ENCODE results near the gene RAP1A.
A peak's percentile ranks its signal among the peaks of the same experiment; 100 is the strongest.

The RAP1A gene

DNA sequence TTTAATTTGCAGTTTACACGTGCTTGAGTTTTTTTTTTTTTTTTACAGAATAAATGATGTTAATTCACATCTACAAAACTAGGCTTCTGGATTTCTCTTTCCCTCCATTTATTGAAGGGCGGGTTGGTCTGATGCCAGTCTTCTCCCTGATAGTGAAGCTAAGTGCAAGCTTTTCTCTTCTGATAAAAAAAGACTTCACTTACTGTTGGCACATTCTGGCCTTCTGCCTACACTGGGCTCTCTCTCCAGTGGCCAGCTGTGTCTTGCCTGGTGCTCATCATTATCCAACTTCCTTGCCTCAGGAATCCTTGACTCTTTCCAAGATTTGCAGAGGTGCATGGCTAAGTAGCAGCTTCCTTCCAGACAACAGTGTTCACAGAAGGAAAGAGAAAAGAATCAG lies 7.6 kb upstream of the RAP1A start:
- no peaks in the 10 kb centered on the region for H3K27me3 ChIP-seq
- H3K4me3 ChIP-seq (ENCODE audit: low read depth, low read length): no peak overlapping the region
- H3K4me1 ChIP-seq: no peaks in the 10 kb centered on the region
- no peaks in the 10 kb centered on the region for H3K36me3 ChIP-seq
- TF ChIP-seq, protein P1, sequence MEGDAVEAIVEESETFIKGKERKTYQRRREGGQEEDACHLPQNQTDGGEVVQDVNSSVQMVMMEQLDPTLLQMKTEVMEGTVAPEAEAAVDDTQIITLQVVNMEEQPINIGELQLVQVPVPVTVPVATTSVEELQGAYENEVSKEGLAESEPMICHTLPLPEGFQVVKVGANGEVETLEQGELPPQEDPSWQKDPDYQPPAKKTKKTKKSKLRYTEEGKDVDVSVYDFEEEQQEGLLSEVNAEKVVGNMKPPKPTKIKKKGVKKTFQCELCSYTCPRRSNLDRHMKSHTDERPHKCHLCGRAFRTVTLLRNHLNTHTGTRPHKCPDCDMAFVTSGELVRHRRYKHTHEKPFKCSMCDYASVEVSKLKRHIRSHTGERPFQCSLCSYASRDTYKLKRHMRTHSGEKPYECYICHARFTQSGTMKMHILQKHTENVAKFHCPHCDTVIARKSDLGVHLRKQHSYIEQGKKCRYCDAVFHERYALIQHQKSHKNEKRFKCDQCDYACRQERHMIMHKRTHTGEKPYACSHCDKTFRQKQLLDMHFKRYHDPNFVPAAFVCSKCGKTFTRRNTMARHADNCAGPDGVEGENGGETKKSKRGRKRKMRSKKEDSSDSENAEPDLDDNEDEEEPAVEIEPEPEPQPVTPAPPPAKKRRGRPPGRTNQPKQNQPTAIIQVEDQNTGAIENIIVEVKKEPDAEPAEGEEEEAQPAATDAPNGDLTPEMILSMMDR (IDR thresholded peaks at IDR 0.05; ENCODE audit: low read depth, low read length): no peak
- H3K9me3 ChIP-seq: no peaks in the 10 kb centered on the region
- no peak for DNase-seq

DNA sequence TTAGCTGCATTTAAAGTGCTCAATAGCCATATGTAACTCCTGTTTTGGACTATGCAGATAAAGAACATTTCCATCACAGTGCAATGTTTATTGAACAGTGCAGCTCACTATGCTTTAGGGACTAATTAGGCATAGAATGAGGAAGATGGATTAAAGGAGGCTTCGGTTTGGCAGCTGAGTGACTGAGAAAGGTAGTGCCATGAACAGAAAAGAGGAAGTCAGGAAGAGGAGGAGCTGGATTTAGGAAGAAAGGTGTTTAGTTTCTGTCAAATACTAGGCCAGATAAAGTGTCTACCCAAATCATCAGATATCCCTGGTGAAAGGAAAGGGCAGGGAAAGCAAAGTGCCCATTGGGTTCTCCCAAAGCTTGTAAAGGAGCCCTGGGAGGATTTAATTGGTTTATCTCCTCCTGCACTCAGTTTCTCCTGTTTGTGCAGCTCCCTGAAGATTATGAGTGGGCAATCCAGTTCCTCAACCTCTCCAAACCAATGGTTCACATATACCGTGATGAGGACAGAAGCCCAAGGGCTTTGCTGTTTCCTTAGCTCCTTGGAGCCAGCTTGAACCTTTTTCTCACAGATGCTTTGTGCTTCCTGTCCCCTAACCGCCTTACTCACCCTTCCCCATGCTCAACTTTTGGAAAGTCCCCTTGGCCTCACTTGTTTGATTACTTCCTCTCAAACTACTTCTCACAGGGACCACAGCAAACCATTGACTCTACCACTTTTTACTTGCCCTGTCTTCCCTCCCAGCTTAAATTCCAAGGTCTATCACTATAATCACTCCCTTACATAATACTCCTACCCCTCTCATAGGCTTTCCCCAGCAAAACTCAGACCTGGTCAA lies 3.5 kb upstream of the RAP1A start:
- DNase-seq: no peak
- TF ChIP-seq, protein P1 (IDR thresholded peaks at IDR 0.05; ENCODE audit: low read depth, low read length): no peak
- Histone ChIP-seq H3K4me3 (ENCODE audit: low read depth, low read length) (no peak overlapping the region), H3K9me3 (no peaks in the 10 kb centered on the region), H3K4me1 (no peaks in the 10 kb centered on the region), H3K27me3 (no peaks in the 10 kb centered on the region), H3K36me3 (no peaks in the 10 kb centered on the region)

DNA sequence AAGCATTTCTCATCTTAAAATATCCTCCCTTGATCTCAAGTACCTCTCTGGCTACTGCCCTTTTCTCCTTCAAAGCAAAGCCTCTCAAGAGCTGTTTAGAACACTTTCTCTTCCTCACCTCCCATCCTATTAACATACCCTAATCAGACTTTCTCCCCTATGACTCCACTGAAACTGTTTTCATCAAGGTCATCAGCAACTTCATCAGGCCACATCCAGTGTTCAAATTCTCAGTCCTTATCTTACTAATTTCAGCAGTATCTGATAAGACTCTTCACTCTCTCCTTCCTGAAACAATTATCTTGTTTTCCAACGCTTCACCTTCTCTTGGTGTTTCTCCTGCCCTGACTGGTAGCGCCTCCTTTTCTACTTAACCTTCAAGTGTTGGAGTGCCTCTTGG lies 1.5 kb upstream of the RAP1A start:
- no peaks in the 10 kb centered on the region for H3K36me3 ChIP-seq
- H3K27me3 ChIP-seq: no peaks in the 10 kb centered on the region
- H3K4me1 ChIP-seq: no peaks in the 10 kb centered on the region
- no peak for DNase-seq
- H3K9me3 ChIP-seq: no peaks in the 10 kb centered on the region
- TF ChIP-seq, protein P1 (IDR thresholded peaks at IDR 0.05; ENCODE audit: low read depth, low read length): no peak
- H3K4me3 ChIP-seq (ENCODE audit: low read depth, low read length): no peak overlapping the region

DNA sequence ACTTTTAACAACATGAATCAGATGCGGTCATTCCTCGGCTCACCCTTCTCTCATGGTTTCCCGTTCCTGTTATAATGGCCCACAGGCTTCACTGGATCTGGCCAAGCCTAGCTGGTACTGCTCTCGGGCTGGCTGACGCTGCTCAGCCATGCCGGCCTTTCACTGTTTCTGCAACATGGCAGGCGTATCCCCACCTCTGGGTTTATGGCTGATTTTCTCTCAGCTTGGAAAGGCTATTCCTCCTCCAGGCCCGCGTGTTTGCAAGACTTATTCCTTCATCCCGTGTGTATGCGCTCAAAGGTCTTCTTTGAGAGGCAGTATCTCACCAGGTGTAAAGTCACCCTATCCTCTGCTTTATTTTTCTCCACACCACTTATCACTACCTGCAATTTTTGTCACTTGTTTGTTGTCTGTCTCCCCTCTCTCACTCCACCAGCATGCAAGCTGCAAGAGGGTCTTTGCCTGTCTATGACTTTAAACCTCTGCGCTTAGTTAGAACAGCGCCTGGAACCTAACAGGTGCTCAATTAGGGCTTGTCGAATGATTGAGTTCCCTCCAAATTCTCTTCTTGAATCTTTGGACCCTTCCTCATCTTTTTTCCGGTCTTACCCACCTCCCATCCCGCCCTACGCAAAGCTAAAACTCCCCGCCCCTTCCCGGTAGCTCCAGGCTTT lies 491 bp upstream of the RAP1A start:
- no peaks in the 10 kb centered on the region for H3K4me1 ChIP-seq
- no peaks in the 10 kb centered on the region for H3K36me3 ChIP-seq
- H3K27me3 ChIP-seq: no peaks in the 10 kb centered on the region
- H3K9me3 ChIP-seq: no peaks in the 10 kb centered on the region
- DNase-seq: no peak
- H3K4me3 ChIP-seq (ENCODE audit: low read depth, low read length): peak overlapping the region; percentile 82
- TF ChIP-seq, protein P1 (IDR thresholded peaks at IDR 0.05; ENCODE audit: low read depth, low read length): no peak

DNA sequence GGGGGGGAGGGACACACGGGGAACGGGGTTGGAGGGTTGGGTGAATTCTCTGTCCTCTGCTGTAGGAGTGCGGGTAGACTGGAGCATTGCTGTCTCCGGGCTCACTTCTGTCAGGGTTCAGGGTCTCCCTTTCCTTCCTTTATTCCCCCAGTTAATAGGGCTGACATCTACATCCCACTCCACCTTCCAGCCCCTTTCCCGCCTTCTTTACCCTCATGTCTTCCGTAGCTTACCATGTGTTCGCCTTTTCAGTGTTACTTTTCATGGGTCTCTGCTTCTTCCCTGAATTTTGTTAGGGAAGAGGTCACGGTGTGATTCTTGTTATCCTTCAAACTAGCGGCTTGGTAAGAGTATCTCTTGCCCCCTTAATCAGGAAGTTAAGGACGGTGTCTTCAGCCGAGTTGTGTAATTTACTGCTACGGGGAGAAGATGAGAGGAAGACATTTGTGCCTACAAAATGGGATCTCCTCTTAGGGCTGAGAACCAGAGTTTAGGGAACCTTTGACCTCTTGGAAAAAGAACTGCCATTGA lies 917 bp downstream of the RAP1A start:
- H3K36me3 ChIP-seq: no peaks in the 10 kb centered on the region
- no peaks in the 10 kb centered on the region for H3K27me3 ChIP-seq
- DNase-seq: no peak
- TF ChIP-seq, protein P1 (IDR thresholded peaks at IDR 0.05; ENCODE audit: low read depth, low read length): no peak
- H3K9me3 ChIP-seq: no peaks in the 10 kb centered on the region
- H3K4me1 ChIP-seq: no peaks in the 10 kb centered on the region
- peak overlapping the region; percentile 82 for H3K4me3 ChIP-seq (ENCODE audit: low read depth, low read length)

DNA sequence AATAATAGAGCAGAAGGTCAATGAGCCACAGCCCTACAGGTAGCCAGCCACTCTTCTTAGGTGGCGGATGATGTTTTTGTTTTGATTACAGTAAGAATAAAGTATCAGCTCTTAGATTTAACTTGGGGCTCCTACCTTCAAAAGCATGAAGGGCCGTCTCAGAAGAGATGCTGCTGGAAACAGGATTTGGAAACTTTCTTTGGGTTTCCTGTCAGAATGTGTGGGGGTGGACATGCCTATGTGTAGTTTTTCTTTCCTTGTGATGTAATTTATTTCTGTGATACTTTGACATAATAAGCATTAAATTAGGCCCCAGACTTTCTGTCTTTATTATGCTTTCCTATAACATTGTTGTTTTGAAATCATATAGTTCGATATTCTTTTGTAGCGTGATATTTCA lies 1.5 kb downstream of the RAP1A start:
- Histone ChIP-seq H3K9me3 (no peaks in the 10 kb centered on the region), H3K36me3 (no peaks in the 10 kb centered on the region), H3K4me3 (ENCODE audit: low read depth, low read length) (peak overlapping the region; percentile 82), H3K4me1 (no peaks in the 10 kb centered on the region), H3K27me3 (no peaks in the 10 kb centered on the region)
- TF ChIP-seq, protein P1 (IDR thresholded peaks at IDR 0.05; ENCODE audit: low read depth, low read length): no peak
- DNase-seq: no peak

All from BE2C (cell line).